Measurements from ENCODE around the gene SEMA3B. TPM values are rescaled to one million over a fixed set of nuclear protein-coding genes. Genes with fewer than 3 reads are reported as not detected.

Gene SEMA3B
- total RNA-seq, 1 donor from 2014 or later: 5.4 TPM

DNA sequence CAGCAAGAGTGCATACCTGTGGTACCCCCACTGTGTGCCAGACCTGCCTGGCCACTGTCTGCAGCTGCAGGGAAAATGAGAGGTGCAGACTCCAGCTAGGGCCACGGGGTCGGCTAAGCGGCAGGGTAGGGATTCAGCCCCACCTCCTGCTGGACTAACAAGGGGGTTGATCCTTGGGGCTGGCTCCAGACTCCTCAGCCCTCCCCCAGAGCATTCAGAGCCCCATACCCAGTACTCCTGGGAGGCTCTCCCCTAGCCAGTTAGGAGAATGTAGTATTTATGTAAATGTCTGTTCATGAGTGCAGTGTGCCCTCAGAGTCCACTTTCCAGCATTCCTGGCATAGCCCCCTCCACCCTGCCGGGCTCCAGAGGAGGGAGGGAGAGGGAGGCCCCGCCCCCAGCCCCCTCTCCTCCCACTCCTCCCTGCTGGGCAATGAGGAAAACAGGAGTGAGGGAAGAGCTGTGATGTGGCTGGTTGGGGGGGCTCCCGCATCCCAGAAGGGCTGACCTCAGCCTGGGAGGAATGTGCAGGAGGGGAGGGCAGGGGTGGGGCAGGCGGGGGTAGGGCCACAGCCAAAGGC lies 4.5 kb upstream of the SEMA3B start:
- peaks cover 9% of the 10 kb centered on the region for H3K4me1 Mint-ChIP-seq (ENCODE audit: low read depth, unreplicated experiment)
- TF ChIP-seq, protein P1, sequence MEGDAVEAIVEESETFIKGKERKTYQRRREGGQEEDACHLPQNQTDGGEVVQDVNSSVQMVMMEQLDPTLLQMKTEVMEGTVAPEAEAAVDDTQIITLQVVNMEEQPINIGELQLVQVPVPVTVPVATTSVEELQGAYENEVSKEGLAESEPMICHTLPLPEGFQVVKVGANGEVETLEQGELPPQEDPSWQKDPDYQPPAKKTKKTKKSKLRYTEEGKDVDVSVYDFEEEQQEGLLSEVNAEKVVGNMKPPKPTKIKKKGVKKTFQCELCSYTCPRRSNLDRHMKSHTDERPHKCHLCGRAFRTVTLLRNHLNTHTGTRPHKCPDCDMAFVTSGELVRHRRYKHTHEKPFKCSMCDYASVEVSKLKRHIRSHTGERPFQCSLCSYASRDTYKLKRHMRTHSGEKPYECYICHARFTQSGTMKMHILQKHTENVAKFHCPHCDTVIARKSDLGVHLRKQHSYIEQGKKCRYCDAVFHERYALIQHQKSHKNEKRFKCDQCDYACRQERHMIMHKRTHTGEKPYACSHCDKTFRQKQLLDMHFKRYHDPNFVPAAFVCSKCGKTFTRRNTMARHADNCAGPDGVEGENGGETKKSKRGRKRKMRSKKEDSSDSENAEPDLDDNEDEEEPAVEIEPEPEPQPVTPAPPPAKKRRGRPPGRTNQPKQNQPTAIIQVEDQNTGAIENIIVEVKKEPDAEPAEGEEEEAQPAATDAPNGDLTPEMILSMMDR (IDR thresholded peaks at IDR 0.05; ENCODE audit: partially characterized antibody, unreplicated experiment): no peak
- H3K36me3 Mint-ChIP-seq (ENCODE audit: unreplicated experiment): no peaks in the 10 kb centered on the region
- H3K9me3 Mint-ChIP-seq (ENCODE audit: unreplicated experiment): peaks cover 11% of the 10 kb centered on the region
- DNase-seq: peak; percentile 62
- H3K4me3 Mint-ChIP-seq (ENCODE audit: unreplicated experiment): no peak overlapping the region
- H3K27me3 Mint-ChIP-seq (ENCODE audit: unreplicated experiment): peaks cover 15% of the 10 kb centered on the region
- no peak overlapping the region for H3K27ac Mint-ChIP-seq (ENCODE audit: unreplicated experiment)

DNA sequence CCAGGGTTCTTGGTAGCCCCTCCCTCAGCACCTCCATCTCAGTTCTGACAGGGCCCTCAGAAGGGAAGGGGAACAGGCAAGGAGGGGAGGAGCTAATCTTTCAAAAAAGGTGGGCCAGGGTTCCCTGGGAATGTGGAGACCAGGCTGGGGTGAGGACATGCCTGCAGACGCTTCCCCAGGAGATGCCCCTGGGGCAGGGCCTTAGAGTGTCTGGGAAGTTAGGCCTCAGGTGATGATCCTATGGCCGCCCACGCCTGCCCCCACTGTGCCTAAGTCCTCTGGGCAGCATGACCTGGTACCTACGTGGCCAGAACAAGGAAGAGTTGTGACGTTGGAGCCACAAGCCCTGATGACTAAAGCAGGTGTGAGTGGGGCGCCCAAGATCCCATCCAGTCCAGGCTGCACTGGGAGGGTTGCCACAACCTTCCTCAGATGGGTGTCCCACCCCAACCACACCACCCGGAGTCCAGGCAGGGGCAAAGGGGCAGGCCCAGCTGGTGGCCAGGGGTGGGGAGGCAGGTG lies 3.9 kb upstream of the SEMA3B start:
- TF ChIP-seq, protein P1 (IDR thresholded peaks at IDR 0.05; ENCODE audit: partially characterized antibody, unreplicated experiment): no peak
- Mint-ChIP-seq H3K27ac (ENCODE audit: unreplicated experiment) (no peak overlapping the region), H3K9me3 (ENCODE audit: unreplicated experiment) (peaks cover 8% of the 10 kb centered on the region), H3K4me1 (ENCODE audit: low read depth, unreplicated experiment) (peaks cover 9% of the 10 kb centered on the region), H3K27me3 (ENCODE audit: unreplicated experiment) (peaks cover 11% of the 10 kb centered on the region), H3K36me3 (ENCODE audit: unreplicated experiment) (no peaks in the 10 kb centered on the region), H3K4me3 (ENCODE audit: unreplicated experiment) (no peak overlapping the region)
- DNase-seq: no peak

DNA sequence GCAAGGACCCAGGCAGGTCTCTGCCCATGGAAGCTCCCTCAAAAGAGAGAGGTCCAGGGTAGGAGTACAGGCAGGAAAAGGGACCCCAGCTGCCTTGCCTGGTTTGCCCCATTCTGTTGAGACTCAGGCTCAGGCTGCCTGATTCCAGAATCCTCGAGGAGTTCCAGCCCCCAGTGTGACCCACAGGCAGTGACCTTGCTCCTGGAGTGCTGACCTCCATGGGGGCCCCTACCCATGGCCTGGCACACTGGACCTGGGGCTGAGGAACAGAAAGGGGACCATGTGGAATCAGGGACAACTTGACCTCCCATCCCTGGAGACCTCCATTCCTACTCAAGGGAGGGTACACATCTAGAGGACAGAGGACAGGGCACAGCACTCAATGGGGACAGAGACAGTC lies 3.4 kb upstream of the SEMA3B start:
- Mint-ChIP-seq H3K36me3 (ENCODE audit: unreplicated experiment) (no peaks in the 10 kb centered on the region), H3K9me3 (ENCODE audit: unreplicated experiment) (peaks cover 8% of the 10 kb centered on the region), H3K4me1 (ENCODE audit: low read depth, unreplicated experiment) (peaks cover 9% of the 10 kb centered on the region), H3K27me3 (ENCODE audit: unreplicated experiment) (peaks cover 11% of the 10 kb centered on the region), H3K4me3 (ENCODE audit: unreplicated experiment) (peak overlapping the region; percentile 42), H3K27ac (ENCODE audit: unreplicated experiment) (no peak overlapping the region)
- TF ChIP-seq, protein P1 (IDR thresholded peaks at IDR 0.05; ENCODE audit: partially characterized antibody, unreplicated experiment): no peak
- no peak for DNase-seq

DNA sequence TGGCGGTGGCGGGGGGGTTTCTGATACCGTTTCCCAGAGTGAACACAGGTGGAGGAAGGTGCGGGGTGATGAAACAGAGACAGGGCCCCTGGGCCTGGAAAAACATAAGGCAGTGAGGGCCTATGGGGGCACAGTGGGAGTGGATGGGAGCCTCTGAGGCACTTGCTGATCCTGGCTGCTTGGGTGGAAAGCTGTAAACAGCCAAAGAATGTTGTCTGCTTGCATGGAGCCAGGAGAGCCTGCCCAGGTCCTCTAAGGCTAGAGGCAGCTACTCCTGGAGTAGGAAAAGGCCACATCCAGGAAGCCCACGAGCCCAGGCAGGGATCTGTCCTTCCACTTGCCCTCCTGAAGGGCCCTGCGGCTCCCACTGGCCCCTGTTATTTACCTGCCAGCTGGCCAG lies 2.9 kb upstream of the SEMA3B start:
- H3K27me3 Mint-ChIP-seq (ENCODE audit: unreplicated experiment): peaks cover 11% of the 10 kb centered on the region

DNA sequence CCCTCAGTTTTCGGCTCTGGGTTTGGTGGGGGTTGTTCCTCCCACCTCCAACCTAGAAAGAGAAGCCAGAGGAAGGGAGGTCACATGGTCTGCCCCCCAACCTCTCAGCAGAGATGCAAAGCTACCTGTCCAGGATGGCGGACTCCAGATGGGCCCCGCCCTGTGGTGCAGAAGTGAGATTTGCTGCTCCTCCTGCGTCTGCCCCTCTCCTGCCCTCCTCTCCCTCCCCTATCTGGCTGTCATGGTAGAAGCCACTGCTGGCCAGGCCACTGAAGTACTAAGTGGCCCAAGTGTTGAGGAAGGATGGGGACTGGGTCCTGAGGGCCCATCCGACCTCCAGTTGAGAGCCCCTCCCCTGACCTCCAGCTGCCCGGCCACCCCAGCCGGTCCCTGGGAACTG lies 2.1 kb upstream of the SEMA3B start:
- H3K36me3 Mint-ChIP-seq (ENCODE audit: unreplicated experiment): no peaks in the 10 kb centered on the region
- no peak overlapping the region for H3K27ac Mint-ChIP-seq (ENCODE audit: unreplicated experiment)
- DNase-seq: no peak
- peaks cover 7% of the 10 kb centered on the region for H3K4me1 Mint-ChIP-seq (ENCODE audit: low read depth, unreplicated experiment)
- H3K27me3 Mint-ChIP-seq (ENCODE audit: unreplicated experiment): peaks cover 17% of the 10 kb centered on the region
- peaks cover 8% of the 10 kb centered on the region for H3K9me3 Mint-ChIP-seq (ENCODE audit: unreplicated experiment)
- TF ChIP-seq, protein P1 (IDR thresholded peaks at IDR 0.05; ENCODE audit: partially characterized antibody, unreplicated experiment): no peak
- H3K4me3 Mint-ChIP-seq (ENCODE audit: unreplicated experiment): no peak overlapping the region

More for the DNA sequence above, 2.9 kb upstream of the SEMA3B start:
- Mint-ChIP-seq H3K4me3 (ENCODE audit: unreplicated experiment) (peak overlapping the region; percentile 42), H3K27ac (ENCODE audit: unreplicated experiment) (no peak overlapping the region), H3K9me3 (ENCODE audit: unreplicated experiment) (peaks cover 8% of the 10 kb centered on the region), H3K36me3 (ENCODE audit: unreplicated experiment) (no peaks in the 10 kb centered on the region), H3K4me1 (ENCODE audit: low read depth, unreplicated experiment) (peaks cover 9% of the 10 kb centered on the region)
- TF ChIP-seq, protein P1 (IDR thresholded peaks at IDR 0.05; ENCODE audit: partially characterized antibody, unreplicated experiment): no peak
- no peak for DNase-seq

Measured in glutamatergic neuron (in vitro differentiated cells).